ENCODE data around the gene ZBTB48.
A peak's percentile ranks its signal among the peaks of the same experiment; 100 is the strongest.

The ZBTB48 gene

DNA sequence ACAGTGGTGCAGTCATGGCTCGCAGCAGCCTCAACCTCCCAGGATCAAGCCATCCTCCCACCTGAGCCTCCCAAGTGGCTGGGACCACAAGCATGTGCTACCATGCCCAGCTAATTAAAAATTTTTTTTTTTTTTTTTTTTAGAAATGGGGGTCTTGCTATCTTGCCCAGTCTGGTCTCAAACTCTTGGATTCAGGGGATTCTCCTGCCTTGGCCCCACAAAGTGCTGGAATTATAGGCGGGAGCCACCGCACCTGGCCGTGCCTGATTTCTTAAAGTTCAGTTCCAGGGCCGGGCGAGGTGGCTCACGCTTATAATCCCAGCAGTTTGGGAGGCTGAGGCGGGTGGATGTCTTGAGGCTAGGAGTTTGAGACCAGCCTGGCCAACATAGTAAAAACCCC is 51.3 kb downstream of the ZBTB48 start:
- H3K4me3 ChIP-seq (replicated peaks; ENCODE audit: insufficient read depth, low read length): no peak overlapping the region
- DNase-seq (ENCODE audit: low read depth in 1 of 2, low spot score in 1 of 2): no peak
- H3K27me3 ChIP-seq (ENCODE audit: insufficient read depth, poor library complexity, severe bottlenecking): no peaks in the 10 kb centered on the region
- TF ChIP-seq GABPA (IDR thresholded peaks at IDR 0.05; ENCODE audit: low read depth): no peak
- TF ChIP-seq, protein P1, sequence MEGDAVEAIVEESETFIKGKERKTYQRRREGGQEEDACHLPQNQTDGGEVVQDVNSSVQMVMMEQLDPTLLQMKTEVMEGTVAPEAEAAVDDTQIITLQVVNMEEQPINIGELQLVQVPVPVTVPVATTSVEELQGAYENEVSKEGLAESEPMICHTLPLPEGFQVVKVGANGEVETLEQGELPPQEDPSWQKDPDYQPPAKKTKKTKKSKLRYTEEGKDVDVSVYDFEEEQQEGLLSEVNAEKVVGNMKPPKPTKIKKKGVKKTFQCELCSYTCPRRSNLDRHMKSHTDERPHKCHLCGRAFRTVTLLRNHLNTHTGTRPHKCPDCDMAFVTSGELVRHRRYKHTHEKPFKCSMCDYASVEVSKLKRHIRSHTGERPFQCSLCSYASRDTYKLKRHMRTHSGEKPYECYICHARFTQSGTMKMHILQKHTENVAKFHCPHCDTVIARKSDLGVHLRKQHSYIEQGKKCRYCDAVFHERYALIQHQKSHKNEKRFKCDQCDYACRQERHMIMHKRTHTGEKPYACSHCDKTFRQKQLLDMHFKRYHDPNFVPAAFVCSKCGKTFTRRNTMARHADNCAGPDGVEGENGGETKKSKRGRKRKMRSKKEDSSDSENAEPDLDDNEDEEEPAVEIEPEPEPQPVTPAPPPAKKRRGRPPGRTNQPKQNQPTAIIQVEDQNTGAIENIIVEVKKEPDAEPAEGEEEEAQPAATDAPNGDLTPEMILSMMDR (IDR thresholded peaks at IDR 0.05; ENCODE audit: insufficient read depth, low read length): no peak
- TF ChIP-seq POLR2AphosphoS5 (IDR thresholded peaks at IDR 0.05; ENCODE audit: low read depth): no peak
- TF ChIP-seq REST (IDR thresholded peaks at IDR 0.05; ENCODE audit: insufficient replicate concordance, low read depth): no peak
- TF ChIP-seq SPI1 (IDR thresholded peaks at IDR 0.05; ENCODE audit: borderline replicate concordance, low read depth): no peak
- no peak overlapping the region for H3K27ac ChIP-seq (replicated peaks)

DNA sequence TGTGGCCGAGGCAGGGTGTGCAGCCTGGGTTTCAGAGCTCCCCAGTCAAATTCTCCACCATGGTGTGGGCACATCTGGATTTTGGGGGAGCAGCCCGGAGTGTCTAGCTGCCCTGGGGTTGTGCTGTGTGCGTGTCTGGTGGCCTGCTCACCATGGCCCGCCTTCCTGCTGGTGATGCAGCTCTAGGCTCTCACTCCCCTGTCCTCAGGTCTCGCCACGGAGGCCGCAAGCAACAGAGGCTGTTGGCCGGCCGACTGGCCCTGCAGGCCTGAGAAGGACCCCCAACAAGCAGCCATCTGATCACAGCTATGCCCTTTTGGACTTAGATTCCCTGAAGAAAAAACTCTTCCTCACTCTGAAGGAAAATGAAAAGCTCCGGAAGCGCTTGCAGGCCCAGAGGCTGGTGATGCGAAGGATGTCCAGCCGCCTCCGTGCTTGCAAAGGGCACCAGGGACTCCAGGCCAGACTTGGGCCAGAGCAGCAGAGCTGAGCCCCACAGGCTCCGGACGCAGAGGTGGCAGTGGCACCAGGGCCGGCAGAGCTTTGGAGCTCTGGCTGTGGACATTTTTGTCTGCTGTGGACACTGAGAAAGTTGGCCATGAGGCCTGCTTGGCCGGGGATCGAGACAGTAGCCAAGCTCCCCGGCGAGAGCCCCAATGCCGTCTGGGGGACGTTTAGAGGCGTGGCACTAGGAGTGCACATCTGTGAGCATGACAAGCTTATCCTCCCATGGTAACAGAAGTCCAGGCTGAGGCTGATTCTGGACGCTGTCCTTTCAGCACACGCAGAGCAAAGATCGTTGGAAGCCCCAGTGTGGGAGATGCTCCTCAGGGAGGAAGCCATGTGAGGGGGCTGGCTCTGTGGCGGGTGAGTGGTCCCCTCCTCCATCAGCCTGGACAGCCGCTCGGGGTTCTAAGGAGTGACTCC is 53.1 kb downstream of the ZBTB48 start:
- no peak overlapping the region for H3K4me3 ChIP-seq (replicated peaks; ENCODE audit: insufficient read depth, low read length)
- no peak overlapping the region for H3K27ac ChIP-seq (replicated peaks)
- no peak for DNase-seq (ENCODE audit: low read depth in 1 of 2, low spot score in 1 of 2)
- peak; percentile 50; the same call in 1 of the 2 replicates for TF ChIP-seq POLR2AphosphoS5 (IDR thresholded peaks at IDR 0.05; ENCODE audit: low read depth)
- TF ChIP-seq REST (IDR thresholded peaks at IDR 0.05; ENCODE audit: insufficient replicate concordance, low read depth): no peak
- no peaks in the 10 kb centered on the region for H3K27me3 ChIP-seq (ENCODE audit: insufficient read depth, poor library complexity, severe bottlenecking)

DNA sequence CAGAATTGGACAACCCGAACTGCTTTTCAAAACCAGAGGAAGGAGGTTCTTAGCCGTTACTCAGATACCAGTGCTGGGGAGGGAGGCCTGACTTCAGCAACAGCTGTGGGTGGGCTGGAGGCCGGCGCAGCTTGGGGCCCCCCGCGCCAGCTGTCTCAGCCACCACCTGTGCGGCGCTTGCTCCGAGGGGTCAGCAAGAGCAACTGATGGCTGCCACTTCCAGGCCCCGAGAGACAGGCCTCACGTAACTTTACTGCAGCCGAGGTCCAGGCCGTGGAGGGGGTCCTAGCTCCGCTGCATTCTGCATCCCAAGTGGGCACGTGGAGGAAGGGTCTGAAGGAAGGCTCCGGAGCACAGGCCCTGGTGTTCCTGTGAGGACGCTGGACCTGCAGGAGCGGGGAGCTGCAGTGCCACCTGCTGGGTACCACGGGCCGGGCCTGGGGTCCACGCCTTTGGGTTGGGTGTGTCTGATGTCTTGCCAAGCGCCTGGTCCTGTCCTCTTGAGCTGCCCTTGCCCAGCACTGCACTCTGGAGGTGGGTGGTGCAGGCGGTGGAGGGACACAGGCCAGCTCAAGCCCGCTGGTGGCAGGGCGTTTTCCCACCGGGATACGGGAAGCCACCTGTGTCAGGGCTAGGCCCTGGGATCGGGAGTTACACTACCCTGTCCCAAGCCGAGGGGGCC is 54.7 kb downstream of the ZBTB48 start:
- Histone ChIP-seq H3K4me3 (replicated peaks; ENCODE audit: insufficient read depth, low read length) (no peak overlapping the region), H3K27ac (replicated peaks) (no peak overlapping the region), H3K27me3 (ENCODE audit: insufficient read depth, poor library complexity, severe bottlenecking) (no peaks in the 10 kb centered on the region)
- TF ChIP-seq SPI1 (IDR thresholded peaks at IDR 0.05; ENCODE audit: borderline replicate concordance, low read depth) (no peak), POLR2AphosphoS5 (IDR thresholded peaks at IDR 0.05; ENCODE audit: low read depth) (peak; percentile 26; the same call in 1 of the 2 replicates)
- TF ChIP-seq, protein P1 (IDR thresholded peaks at IDR 0.05; ENCODE audit: insufficient read depth, low read length): peak; percentile 1
- peak in 1 of 2 experiments; percentile 53 for DNase-seq (ENCODE audit: low read depth in 1 of 2, low spot score in 1 of 2)

- no peak for TF ChIP-seq GABPA (IDR thresholded peaks at IDR 0.05; ENCODE audit: low read depth)
- TF ChIP-seq SPI1 (IDR thresholded peaks at IDR 0.05; ENCODE audit: borderline replicate concordance, low read depth): no peak
- no peak for TF ChIP-seq REST (IDR thresholded peaks at IDR 0.05; ENCODE audit: insufficient replicate concordance, low read depth)
- TF ChIP-seq, protein P1 (IDR thresholded peaks at IDR 0.05; ENCODE audit: insufficient read depth, low read length): no peak
- no peak; the same call in 1 of the 2 replicates for TF ChIP-seq POLR2AphosphoS5 (IDR thresholded peaks at IDR 0.05; ENCODE audit: low read depth)
- H3K4me3 ChIP-seq (replicated peaks; ENCODE audit: insufficient read depth, low read length): no peak overlapping the region
- no peak for DNase-seq (ENCODE audit: low read depth in 1 of 2, low spot score in 1 of 2)
- H3K27ac ChIP-seq (replicated peaks): no peak overlapping the region
- H3K27me3 ChIP-seq (ENCODE audit: insufficient read depth, poor library complexity, severe bottlenecking): no peaks in the 10 kb centered on the region
Observed at GRCh38 chr1:6635161-6635909, 55.5 kb downstream of the ZBTB48 start.

Measured in HL-60 (cell line).